ENCODE data around the gene COLQ. TPM values are rescaled to one million over a fixed set of nuclear protein-coding genes. Genes with fewer than 3 reads are reported as not detected.

Gene COLQ
- 0.12 to 0.36 TPM (median 0.28 TPM) in 5 replicates for total RNA-seq (2022; extraction: Qiagen RNA extraction)

GRCh38 chr3:15521573-15521965, at the start of gene COLQ:
TSS of gene COLQ (minus strand) at chr3:15521706. CDS start at chr3:15521625, 81 bp downstream.

GRCh38 chr3:15427182-15427880, 94.2 kb downstream of the COLQ start, which contains the start of the genes EAF1 and METTL6:
TSS of gene EAF1 (plus strand) at chr3:15427598. CDS start at chr3:15427780, 182 bp downstream.
TSS of gene METTL6 (minus strand) at chr3:15427544. CDS start at chr3:15426511, 1,033 bp downstream.

Other genes with a start within 250 kb of the COLQ start
- 14.6 to 16.0 TPM (median 15.7 TPM) in 5 replicates for gene SH3BP5, start 189.1 kb downstream of the COLQ start, total RNA-seq (2022; extraction: Qiagen RNA extraction)
- gene METTL6, start 94.2 kb downstream of the COLQ start, total RNA-seq (2022; extraction: Qiagen RNA extraction), result 27.2 to 29.2 TPM (median 28.3 TPM) in 5 replicates
- 14.4 to 19.4 TPM (median 17.5 TPM) in 5 replicates for gene EAF1, start 94.1 kb downstream of the COLQ start, total RNA-seq (2022; extraction: Qiagen RNA extraction)
- 23.7 to 30.2 TPM (median 23.8 TPM) in 5 replicates for gene HACL1, start 79.9 kb upstream of the COLQ start, total RNA-seq (2022; extraction: Qiagen RNA extraction)
- 14.4 to 17.4 TPM (median 14.6 TPM) in 5 replicates for gene BTD, start 80.0 kb upstream of the COLQ start, total RNA-seq (2022; extraction: Qiagen RNA extraction)

All from A549 treated with dexamethasone at 1 μM for 4 hours (cell line).